ENCODE data around the gene CYP1B1.

CYP1B1 gene

GRCh38 chr2:38045811-38046210 is 30.1 kb downstream of the CYP1B1 start:
- TF ChIP-seq SIN3A (IDR thresholded peaks at IDR 0.05; ENCODE audit: borderline replicate concordance, insufficient read depth, low read length), result no peak
- no peak for TF ChIP-seq FOXP2 (optimal IDR thresholded peaks at IDR 0.05; ENCODE audit: borderline replicate concordance, extremely low read depth, extremely low read length, insufficient read depth)
- TF ChIP-seq POLR2AphosphoS5 (IDR thresholded peaks at IDR 0.05; ENCODE audit: low read depth, low read length), result no peak
- no peak for TF ChIP-seq TAF1 (IDR thresholded peaks at IDR 0.05; ENCODE audit: borderline replicate concordance, insufficient read depth, low read length)
- TF ChIP-seq, protein P1, sequence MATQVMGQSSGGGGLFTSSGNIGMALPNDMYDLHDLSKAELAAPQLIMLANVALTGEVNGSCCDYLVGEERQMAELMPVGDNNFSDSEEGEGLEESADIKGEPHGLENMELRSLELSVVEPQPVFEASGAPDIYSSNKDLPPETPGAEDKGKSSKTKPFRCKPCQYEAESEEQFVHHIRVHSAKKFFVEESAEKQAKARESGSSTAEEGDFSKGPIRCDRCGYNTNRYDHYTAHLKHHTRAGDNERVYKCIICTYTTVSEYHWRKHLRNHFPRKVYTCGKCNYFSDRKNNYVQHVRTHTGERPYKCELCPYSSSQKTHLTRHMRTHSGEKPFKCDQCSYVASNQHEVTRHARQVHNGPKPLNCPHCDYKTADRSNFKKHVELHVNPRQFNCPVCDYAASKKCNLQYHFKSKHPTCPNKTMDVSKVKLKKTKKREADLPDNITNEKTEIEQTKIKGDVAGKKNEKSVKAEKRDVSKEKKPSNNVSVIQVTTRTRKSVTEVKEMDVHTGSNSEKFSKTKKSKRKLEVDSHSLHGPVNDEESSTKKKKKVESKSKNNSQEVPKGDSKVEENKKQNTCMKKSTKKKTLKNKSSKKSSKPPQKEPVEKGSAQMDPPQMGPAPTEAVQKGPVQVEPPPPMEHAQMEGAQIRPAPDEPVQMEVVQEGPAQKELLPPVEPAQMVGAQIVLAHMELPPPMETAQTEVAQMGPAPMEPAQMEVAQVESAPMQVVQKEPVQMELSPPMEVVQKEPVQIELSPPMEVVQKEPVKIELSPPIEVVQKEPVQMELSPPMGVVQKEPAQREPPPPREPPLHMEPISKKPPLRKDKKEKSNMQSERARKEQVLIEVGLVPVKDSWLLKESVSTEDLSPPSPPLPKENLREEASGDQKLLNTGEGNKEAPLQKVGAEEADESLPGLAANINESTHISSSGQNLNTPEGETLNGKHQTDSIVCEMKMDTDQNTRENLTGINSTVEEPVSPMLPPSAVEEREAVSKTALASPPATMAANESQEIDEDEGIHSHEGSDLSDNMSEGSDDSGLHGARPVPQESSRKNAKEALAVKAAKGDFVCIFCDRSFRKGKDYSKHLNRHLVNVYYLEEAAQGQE (IDR thresholded peaks at IDR 0.05; ENCODE audit: insufficient read depth in 1 of 2, low read depth in 2 of 2, low read length in 2 of 2), result no peak

- TF ChIP-seq, protein P1 (IDR thresholded peaks at IDR 0.05; ENCODE audit: insufficient read depth in 1 of 2, low read depth in 2 of 2, low read length in 2 of 2), result no peak
- TF ChIP-seq FOXP2 (optimal IDR thresholded peaks at IDR 0.05; ENCODE audit: borderline replicate concordance, extremely low read depth, extremely low read length, insufficient read depth), result no peak
- TF ChIP-seq SIN3A (IDR thresholded peaks at IDR 0.05; ENCODE audit: borderline replicate concordance, insufficient read depth, low read length), result no peak
- TF ChIP-seq POLR2AphosphoS5 (IDR thresholded peaks at IDR 0.05; ENCODE audit: low read depth, low read length), result no peak
- TF ChIP-seq TAF1 (IDR thresholded peaks at IDR 0.05; ENCODE audit: borderline replicate concordance, insufficient read depth, low read length), result no peak
Measured at GRCh38 chr2:38039121-38039910, 36.6 kb downstream of the CYP1B1 start.

- TF ChIP-seq SIN3A (IDR thresholded peaks at IDR 0.05; ENCODE audit: borderline replicate concordance, insufficient read depth, low read length) (no peak), FOXP2 (optimal IDR thresholded peaks at IDR 0.05; ENCODE audit: borderline replicate concordance, extremely low read depth, extremely low read length, insufficient read depth) (no peak), POLR2AphosphoS5 (IDR thresholded peaks at IDR 0.05; ENCODE audit: low read depth, low read length) (no peak), TAF1 (IDR thresholded peaks at IDR 0.05; ENCODE audit: borderline replicate concordance, insufficient read depth, low read length) (no peak)
- TF ChIP-seq, protein P1 (IDR thresholded peaks at IDR 0.05; ENCODE audit: insufficient read depth in 1 of 2, low read depth in 2 of 2, low read length in 2 of 2), result no peak
Measured at GRCh38 chr2:38038682-38039081, 37.3 kb downstream of the CYP1B1 start.

- TF ChIP-seq FOXP2 (optimal IDR thresholded peaks at IDR 0.05; ENCODE audit: borderline replicate concordance, extremely low read depth, extremely low read length, insufficient read depth) (no peak), SIN3A (IDR thresholded peaks at IDR 0.05; ENCODE audit: borderline replicate concordance, insufficient read depth, low read length) (no peak), TAF1 (IDR thresholded peaks at IDR 0.05; ENCODE audit: borderline replicate concordance, insufficient read depth, low read length) (no peak), POLR2AphosphoS5 (IDR thresholded peaks at IDR 0.05; ENCODE audit: low read depth, low read length) (no peak)
- TF ChIP-seq, protein P1 (IDR thresholded peaks at IDR 0.05; ENCODE audit: insufficient read depth in 1 of 2, low read depth in 2 of 2, low read length in 2 of 2), result no peak
Measured at GRCh38 chr2:38037757-38038621, 38.0 kb downstream of the CYP1B1 start.
